ENCODE results near the gene ZKSCAN2. TPM values are rescaled to one million over a fixed set of nuclear protein-coding genes. Genes with fewer than 3 reads are reported as not detected.

ZKSCAN2 gene
- total RNA-seq, 1 donor from 2014 or later: 16.2 TPM

GRCh38 chr16:25257956-25258860 is 563 bp upstream of the ZKSCAN2 start:
- peak; percentile 81 for DNase-seq (ENCODE audit: low spot score)
- H3K4me3 Mint-ChIP-seq (ENCODE audit: unreplicated experiment): peak overlapping the region; percentile 95
- H3K36me3 Mint-ChIP-seq (ENCODE audit: low read depth, unreplicated experiment): peaks cover 13% of the 10 kb centered on the region
- no peaks in the 10 kb centered on the region for H3K9me3 Mint-ChIP-seq (ENCODE audit: unreplicated experiment)
- peak overlapping the region; percentile 90 for H3K27ac Mint-ChIP-seq (ENCODE audit: unreplicated experiment)
- TF ChIP-seq CTCF (IDR thresholded peaks at IDR 0.05; ENCODE audit: unreplicated experiment): no peak
- peaks cover 10% of the 10 kb centered on the region for H3K27me3 Mint-ChIP-seq (ENCODE audit: unreplicated experiment)
- peaks cover 34% of the 10 kb centered on the region for H3K4me1 Mint-ChIP-seq (ENCODE audit: unreplicated experiment)

DNA sequence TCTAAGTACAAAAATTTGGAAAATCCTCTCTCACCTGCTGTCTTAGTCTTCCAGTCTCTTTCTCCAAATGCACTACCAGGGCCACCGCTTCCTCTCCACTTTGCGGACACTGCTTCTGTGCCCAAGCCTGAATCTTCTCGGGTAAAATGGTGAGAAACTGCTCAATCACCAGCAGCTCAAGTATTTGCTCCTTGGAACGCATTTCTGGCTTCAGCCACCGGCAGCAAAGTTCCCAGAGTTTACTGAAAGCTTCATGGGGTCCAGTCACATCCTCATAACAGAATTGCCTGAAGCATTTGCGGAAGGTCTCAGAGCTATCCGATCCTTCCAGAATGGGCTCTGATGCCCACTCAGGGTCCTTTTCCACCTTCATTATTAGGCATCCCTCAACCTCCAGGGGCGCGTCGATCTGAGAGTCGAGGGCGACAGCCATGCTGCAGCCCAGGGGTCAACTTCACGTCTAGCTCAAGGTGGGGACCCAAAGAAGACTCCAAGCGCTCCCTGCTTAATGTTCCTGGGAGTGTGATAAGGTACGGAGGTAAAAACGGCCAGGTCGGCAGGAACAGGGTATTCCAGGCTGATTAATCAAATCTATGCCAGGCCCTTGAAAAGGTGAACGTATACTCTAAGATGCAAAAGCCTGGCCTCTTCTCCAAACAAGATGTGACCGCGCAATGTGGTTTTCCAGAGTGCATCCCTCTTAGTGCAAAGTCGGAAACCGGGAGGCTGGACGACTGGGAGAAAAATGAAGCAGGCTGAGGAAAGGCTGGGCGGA is 763 bp downstream of the ZKSCAN2 start:
- H3K36me3 Mint-ChIP-seq (ENCODE audit: low read depth, unreplicated experiment): peaks cover 13% of the 10 kb centered on the region
- no peak for TF ChIP-seq CTCF (IDR thresholded peaks at IDR 0.05; ENCODE audit: unreplicated experiment)
- DNase-seq (ENCODE audit: low spot score): peak; percentile 40

DNA sequence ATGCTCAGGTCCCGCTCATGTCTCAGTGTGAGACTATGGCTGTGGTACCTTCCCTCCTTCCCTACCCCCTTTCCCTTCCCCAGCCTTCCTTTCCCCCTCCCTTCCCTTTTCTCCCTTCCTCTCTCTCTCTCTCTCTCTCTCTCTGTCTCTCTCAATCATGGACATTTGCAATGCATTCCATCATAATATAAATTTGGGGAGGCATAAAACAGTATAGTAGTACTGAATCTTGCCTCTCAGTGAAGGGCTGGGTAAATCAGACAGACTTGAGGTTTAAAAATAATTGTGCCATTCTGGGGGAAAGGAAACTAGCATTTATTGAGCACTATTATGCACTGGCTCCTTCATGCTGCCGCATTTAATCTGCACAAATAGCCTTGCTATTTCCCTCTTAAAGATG is 4.3 kb downstream of the ZKSCAN2 start:
- Mint-ChIP-seq H3K9me3 (ENCODE audit: unreplicated experiment) (no peaks in the 10 kb centered on the region), H3K4me3 (ENCODE audit: unreplicated experiment) (no peak overlapping the region), H3K27me3 (ENCODE audit: unreplicated experiment) (peaks cover 4% of the 10 kb centered on the region), H3K4me1 (ENCODE audit: unreplicated experiment) (peaks cover 23% of the 10 kb centered on the region), H3K36me3 (ENCODE audit: low read depth, unreplicated experiment) (peaks cover 24% of the 10 kb centered on the region), H3K27ac (ENCODE audit: unreplicated experiment) (no peak overlapping the region)
- no peak for DNase-seq (ENCODE audit: low spot score)
- TF ChIP-seq CTCF (IDR thresholded peaks at IDR 0.05; ENCODE audit: unreplicated experiment): no peak

More for the DNA sequence above, 763 bp downstream of the ZKSCAN2 start:
- H3K9me3 Mint-ChIP-seq (ENCODE audit: unreplicated experiment): no peaks in the 10 kb centered on the region
- peaks cover 10% of the 10 kb centered on the region for H3K27me3 Mint-ChIP-seq (ENCODE audit: unreplicated experiment)
- peak overlapping the region; percentile 84 for H3K27ac Mint-ChIP-seq (ENCODE audit: unreplicated experiment)
- peak overlapping the region; percentile 93 for H3K4me3 Mint-ChIP-seq (ENCODE audit: unreplicated experiment)
- peaks cover 38% of the 10 kb centered on the region for H3K4me1 Mint-ChIP-seq (ENCODE audit: unreplicated experiment)

- no peak for TF ChIP-seq CTCF (IDR thresholded peaks at IDR 0.05; ENCODE audit: unreplicated experiment)
- H3K4me1 Mint-ChIP-seq (ENCODE audit: unreplicated experiment): peaks cover 11% of the 10 kb centered on the region
- no peak for DNase-seq (ENCODE audit: low spot score)
- H3K27me3 Mint-ChIP-seq (ENCODE audit: unreplicated experiment): no peaks in the 10 kb centered on the region
- H3K4me3 Mint-ChIP-seq (ENCODE audit: unreplicated experiment): no peak overlapping the region
- H3K9me3 Mint-ChIP-seq (ENCODE audit: unreplicated experiment): no peaks in the 10 kb centered on the region
- peaks cover 41% of the 10 kb centered on the region for H3K36me3 Mint-ChIP-seq (ENCODE audit: low read depth, unreplicated experiment)
- H3K27ac Mint-ChIP-seq (ENCODE audit: unreplicated experiment): no peak overlapping the region
Observed at GRCh38 chr16:25250467-25250866, 7.2 kb downstream of the ZKSCAN2 start.
